CD4-positive, alpha-beta T cell treated with Interleukin-4 for 4 hours (primary cell): Measurements from ENCODE around the gene UBXN6.

Experiments
- DNase-seq: peaks from one replicate; pipeline ENCODE4 v3.0.0-alpha.2; 2020

The UBXN6 gene

GRCh38 chr19:4457654-4458395 is at the start of gene UBXN6:
Gene UBXN6, minus strand, starts transcription at chr19:4457794. Its CDS starts 97 bp downstream, at chr19:4457697.
- DNase-seq: peak; percentile 100

GRCh38 chr19:4507150-4507452 is 49.5 kb upstream of the UBXN6 start:
- no peak for DNase-seq

- no peak for DNase-seq
Observed at GRCh38 chr19:4506449-4507149, 49.0 kb upstream of the UBXN6 start.

- no peak for DNase-seq
Observed at GRCh38 chr19:4505570-4506448, 48.2 kb upstream of the UBXN6 start.

- DNase-seq: no peak
Observed at GRCh38 chr19:4504891-4505569, 47.4 kb upstream of the UBXN6 start.

- DNase-seq: no peak
Observed at GRCh38 chr19:4504297-4504701, 46.7 kb upstream of the UBXN6 start.

GRCh38 chr19:4503825-4504170 is 46.2 kb upstream of the UBXN6 start:
- DNase-seq: no peak

GRCh38 chr19:4503132-4503824 is 45.7 kb upstream of the UBXN6 start:
- no peak for DNase-seq

GRCh38 chr19:4502282-4503131 is 44.9 kb upstream of the UBXN6 start:
- DNase-seq: no peak

GRCh38 chr19:4501691-4502090 is 44.1 kb upstream of the UBXN6 start:
- no peak for DNase-seq

GRCh38 chr19:4500841-4501591 is 43.4 kb upstream of the UBXN6 start:
- no peak for DNase-seq

- DNase-seq: no peak
Observed at GRCh38 chr19:4499855-4500254, 42.3 kb upstream of the UBXN6 start.

GRCh38 chr19:4499318-4499717 is 41.7 kb upstream of the UBXN6 start:
- no peak for DNase-seq

- no peak for DNase-seq
Observed at GRCh38 chr19:4498694-4499093, 41.1 kb upstream of the UBXN6 start.

GRCh38 chr19:4497770-4498389 is 40.3 kb upstream of the UBXN6 start:
- no peak for DNase-seq

- DNase-seq: no peak
Observed at GRCh38 chr19:4496304-4496703, 38.7 kb upstream of the UBXN6 start.

- DNase-seq: no peak
Observed at GRCh38 chr19:4495471-4495870, 37.9 kb upstream of the UBXN6 start.

GRCh38 chr19:4494691-4495064 is 37.1 kb upstream of the UBXN6 start:
- DNase-seq: no peak

GRCh38 chr19:4493929-4494690 is 36.5 kb upstream of the UBXN6 start:
- DNase-seq: no peak
